ENCODE results near the gene SH3GL3.

Gene SH3GL3

DNA sequence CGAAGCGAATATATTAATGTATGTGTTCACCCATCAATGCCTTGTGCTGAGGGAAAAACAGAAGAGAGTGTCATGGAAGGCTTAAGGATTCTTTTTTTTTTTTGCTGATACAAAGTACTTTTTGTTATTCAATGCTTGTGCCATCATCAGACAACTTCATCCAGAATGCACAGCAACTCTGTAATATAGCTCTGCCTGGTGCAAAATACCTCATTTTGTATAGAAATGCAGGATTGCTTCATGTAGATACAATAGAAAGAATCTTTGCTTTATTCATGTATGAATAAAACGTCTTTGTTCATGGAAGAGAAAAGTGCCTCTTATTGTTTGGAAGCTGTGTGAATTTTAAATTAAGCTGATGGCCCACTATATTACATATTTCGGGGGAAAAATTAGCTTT is 62.9 kb downstream of the SH3GL3 start:
- no peak for DNase-seq (ENCODE audit: low spot score)

DNA sequence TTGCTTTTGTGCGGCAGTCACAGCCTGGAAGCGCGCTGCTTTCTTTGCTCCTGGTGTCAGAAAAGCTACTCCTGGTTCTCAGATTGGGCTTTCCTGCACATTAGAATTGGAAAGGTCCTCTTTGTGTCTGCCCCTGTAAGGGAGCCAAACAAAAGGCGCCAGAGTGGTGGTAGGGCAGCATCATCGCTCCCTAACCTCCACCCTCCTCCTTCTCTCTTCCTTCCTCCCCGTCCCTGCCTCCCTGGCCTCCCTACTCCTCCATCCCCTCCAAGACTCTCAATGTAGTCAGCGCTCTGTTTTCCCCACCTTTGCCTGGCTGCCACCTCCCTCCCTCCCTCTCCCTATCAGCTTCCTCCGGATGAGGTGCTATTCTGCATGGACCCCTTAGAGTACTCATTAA is 65.3 kb downstream of the SH3GL3 start:
- no peak for DNase-seq (ENCODE audit: low spot score)

DNA sequence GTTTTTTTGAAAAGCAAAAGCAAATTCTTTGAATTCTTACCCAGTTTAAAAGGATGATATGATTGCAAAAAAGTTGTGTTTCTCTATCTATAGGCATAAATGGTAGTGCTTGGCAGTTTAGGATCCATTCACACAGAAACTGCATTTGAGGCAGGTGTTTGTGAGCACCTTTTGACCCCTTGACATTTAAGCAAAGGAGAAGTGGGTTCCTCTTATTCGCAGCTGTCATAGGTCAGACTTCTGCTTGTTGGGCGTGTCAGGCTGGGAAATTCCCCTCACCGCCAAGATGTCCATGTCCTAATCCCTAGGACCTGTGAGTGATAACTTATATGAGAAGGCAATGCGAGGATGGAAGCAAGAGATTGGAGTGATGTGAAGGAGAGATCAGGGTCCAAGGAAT is 67.4 kb downstream of the SH3GL3 start:
- DNase-seq (ENCODE audit: low spot score) = no peak

DNA sequence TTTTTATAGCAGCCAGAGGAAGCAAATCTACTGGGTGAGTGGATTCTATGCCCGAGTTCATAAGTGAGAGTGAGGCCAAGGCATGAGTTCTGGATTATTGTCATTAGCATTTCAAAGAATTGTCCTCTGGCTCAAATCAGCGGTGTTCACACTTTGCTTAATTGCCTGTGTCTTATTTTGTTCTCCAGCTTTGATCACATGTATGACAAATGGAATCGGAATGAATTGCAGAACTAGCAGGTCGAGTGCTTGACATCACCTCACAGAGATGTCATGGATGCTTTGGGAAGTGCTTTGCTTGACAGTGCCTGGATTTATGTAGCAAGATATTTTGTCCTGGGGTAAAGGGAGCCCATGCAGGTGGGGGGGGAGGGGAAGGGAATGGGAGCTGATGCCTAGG is 68.0 kb downstream of the SH3GL3 start:
- peak; percentile 48 for DNase-seq (ENCODE audit: low spot score)

DNA sequence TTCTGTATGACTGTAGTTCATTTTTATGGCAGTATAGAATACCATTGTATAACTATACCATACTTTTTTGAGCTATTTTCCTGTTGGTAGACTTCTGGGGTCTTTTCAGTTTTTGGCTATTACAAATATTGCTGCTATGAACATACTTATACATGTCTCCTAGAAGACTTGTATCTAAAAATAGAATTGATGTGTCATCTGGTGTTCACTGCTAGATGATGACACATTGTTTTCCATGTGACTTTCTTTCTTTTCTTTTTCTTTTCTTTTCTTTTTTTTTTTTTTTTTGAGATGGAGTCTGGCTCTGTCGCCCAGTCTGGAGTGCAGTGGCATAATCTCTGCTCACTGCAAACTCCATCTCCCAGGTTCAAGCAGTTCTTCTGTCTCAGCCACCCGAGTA is 69.8 kb downstream of the SH3GL3 start:
- no peak for DNase-seq (ENCODE audit: low spot score)

DNA sequence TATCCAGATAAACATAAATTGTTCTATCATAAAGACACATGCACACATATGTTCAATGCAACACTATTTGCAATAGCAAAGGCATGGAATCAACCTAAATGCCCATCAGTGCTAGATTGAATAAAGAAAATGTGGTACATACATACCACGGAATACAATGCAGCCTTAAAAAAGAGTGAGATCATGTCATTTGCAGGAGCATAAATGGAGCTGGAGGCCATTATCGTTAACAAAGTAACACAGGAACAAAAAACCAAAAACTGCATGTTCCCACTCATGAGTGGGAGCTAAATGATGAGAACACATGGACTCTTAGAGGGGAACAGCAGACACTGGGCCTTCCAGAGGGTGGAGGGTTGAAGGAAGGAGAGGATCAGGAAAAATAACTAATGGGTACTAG is 79.2 kb downstream of the SH3GL3 start:
- no peak for DNase-seq (ENCODE audit: low spot score)

DNA sequence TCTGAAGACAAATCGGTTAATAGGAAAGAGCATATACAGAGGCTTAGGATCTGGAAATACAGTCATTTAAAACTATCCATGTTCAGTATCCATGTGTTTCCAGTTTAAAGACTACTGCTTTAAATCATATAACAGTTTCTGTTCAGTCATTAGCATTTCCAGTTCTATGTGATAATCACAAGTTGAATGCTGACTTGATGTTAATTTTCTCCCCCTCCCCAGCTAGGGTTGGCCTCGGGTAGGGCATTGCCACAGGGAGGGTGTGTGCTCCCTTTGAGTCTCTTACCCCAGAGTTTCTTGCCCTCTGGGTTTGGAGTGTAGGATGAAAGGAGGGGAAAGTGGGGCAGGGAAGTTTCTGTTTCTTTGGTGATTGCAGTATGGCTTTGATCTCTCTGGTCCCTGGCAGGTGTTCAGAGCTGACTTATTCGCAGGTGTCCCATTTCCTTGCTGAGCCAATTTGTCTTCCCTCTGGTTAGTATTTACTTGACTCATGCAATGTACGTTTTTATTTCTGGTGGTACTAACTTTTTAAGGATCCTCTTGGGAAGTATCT is 86.3 kb downstream of the SH3GL3 start:
- DNase-seq (ENCODE audit: low spot score) = peak; percentile 5

DNA sequence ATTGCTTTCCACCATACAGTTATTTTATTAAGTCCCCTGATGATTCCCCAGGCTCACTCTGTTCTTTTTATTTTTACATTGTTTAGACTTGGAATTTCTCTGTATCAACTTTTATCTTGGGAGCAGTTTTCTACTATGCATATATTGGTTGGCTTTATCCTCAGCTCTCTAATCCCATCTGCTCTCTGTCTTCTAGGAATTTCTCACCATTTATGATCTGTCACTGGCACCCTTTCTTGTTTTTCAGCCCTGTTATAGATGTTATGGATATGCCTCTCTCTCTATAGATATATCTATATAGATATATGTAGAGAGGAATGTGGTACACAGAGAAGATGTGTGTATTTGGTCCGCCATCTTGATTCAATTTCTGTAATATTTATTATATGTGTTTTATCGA is 90.5 kb downstream of the SH3GL3 start:
- no peak for DNase-seq (ENCODE audit: low spot score)

DNA sequence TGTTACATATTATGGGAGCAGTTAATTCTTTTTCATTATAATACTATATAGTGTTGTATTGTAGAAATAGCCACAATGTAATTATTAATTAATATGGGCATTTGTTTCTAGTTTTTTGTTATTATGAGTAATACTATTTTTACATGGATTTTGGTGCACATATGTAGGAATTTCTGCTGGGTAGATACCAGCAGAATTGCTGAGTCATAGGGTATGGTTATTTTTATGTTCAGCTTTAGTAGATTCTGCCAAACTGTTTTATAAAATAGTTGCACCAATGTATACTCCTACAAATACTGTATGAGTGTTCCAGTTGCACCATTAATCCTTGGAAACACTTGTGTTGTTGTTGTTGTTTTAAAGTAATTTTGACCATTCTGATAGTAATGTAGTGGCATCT is 91.5 kb downstream of the SH3GL3 start:
- DNase-seq (ENCODE audit: low spot score) = no peak

DNA sequence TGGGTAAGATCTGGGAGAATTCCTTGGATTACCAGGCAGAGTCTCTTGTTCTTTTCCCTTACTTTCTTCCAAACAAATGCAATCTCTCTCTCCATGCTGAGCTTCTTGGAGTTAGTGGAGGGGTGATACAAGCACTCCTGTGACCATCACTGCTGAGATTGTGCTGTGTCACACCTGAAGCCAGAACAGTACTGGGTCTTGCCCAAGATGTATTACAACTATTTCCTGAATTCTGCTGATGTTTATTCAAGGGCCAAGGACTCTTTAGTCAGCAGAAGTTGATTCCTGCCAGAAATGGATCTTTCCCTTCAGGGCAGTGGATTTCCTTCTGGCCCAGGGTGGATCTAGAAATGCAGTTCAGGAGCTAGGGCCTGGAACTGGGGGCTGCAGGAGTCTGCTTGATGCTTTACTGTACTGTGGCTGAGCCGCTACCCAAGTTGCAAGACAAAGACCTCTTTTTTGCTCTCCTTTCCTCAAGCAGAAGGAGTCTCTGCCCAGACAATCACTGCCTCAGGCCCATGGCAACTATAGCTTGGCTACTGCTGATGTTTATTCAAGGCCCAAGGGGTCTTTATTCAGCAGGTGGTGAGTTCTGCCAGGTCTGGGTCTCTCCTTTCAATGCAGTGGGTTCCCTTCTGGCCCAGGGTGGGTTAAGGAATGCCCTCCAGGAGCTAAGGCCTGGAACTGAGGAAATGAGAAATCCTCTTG is 98.8 kb downstream of the SH3GL3 start:
- no peak for DNase-seq (ENCODE audit: low spot score)

DNA sequence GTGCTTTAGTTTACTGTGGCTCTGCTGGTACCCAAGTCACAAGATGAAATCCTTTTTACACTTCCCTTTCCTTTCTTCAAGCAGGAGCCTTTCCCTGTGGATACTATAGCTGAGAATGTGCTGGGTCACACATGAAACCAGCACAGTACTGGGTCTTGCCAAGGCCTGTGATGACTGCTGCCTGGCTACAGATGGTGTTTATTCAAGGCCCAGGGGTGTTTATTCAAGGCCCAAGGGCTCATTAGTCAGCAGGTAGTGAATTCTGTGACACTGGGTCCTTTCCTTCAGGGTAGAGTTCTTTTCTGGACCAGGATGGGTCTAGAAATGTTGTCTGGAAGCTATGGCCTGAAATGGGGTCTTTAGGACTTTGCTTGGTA is 99.4 kb downstream of the SH3GL3 start:
- DNase-seq (ENCODE audit: low spot score) = no peak

DNA sequence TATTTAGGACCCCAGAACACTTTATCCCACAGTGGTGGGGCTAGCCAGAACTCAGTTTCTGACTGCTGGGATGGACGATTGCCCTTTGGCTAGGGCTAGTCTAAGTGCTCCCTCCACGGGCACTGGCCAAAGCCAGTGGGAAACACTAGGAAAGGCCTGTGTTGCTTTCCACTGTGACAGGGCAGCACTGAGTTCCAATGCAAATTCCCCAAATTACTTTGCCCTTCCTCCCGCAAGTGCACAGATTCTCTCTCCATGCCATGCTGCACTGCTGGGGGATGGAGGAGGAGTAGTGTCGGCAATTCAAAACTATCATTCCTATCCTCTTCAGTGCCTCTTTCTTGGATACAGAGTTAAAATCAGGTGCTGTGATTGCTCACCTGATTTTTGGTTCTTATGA is 100.0 kb downstream of the SH3GL3 start:
- no peak for DNase-seq (ENCODE audit: low spot score)

DNA sequence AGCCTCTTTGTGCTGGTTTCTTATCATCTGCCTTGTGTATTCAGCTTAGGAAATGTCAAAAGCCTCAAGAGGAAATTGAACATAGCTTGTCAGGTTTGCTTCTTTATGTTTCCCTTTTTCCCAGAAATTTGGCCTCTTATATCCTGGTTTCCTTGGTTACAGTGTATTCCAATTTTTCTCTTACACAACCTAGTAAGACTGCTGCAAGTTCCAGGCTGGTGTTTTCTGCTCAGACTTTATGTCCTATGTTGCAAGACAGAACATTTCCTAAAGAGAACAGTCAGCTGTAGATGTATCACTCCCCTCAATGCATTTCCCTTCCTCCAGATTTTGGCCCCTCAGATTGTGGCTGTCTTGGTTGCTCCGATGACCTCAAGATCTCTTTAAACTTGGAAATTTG is 102.5 kb downstream of the SH3GL3 start:
- no peak for DNase-seq (ENCODE audit: low spot score)

DNA sequence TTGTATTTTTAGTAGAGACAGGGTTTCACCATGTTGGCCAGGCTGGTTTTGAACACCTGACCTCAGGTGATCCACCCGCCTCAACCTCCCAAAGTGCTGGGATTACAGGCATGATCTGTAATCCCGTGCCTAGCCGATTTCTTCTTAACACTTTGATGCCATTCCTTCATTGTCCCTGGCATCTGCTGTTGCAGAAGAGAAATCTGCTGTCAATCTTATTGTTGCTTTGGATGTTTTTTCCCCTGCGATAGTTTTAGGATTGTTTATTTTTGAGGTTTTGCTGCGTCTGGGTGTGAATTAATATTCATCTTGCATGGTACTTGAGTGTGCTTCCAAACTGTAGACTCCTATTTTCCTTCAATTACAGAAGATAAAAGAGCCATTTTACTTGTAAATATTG is 107.4 kb downstream of the SH3GL3 start:
- no peak for DNase-seq (ENCODE audit: low spot score)

DNA sequence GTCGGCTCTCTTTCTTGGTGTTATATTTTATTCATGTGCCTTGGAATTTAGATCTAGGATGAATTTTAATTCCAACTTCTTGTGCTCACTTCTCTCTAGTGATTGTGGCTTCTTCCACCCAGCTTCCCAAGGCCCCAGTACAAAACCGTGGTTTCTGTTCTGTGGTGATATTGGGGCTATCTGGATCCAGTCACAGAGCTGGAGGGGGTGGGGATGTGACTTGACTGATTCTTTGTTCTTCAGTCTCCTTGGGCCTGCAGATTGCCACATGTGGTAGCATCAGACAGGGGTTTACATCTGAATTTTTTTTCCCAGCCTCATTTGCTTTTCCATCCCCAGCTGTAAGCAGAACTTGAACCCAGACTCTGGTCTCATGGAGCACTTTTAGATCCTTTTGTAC is 108.2 kb downstream of the SH3GL3 start:
- DNase-seq (ENCODE audit: low spot score) = no peak

DNA sequence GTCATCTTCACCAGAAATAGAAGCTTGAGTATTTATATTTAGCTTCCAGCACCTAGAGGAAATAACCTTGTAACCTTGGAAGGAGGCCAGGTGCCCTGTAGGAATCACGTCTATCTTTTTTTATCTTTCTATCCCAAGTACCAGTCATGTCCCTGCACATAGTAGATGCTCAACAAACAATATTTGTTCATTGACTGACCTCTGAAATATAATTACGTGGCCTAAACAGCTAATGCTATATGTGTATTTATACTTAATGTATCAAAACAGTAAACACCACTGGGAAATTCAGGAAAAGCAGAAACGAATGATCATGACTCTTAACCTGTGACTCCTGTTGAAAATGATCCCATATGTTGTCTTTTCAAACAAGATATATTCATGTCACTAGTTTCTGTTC is 108.9 kb downstream of the SH3GL3 start:
- DNase-seq (ENCODE audit: low spot score) = no peak

DNA sequence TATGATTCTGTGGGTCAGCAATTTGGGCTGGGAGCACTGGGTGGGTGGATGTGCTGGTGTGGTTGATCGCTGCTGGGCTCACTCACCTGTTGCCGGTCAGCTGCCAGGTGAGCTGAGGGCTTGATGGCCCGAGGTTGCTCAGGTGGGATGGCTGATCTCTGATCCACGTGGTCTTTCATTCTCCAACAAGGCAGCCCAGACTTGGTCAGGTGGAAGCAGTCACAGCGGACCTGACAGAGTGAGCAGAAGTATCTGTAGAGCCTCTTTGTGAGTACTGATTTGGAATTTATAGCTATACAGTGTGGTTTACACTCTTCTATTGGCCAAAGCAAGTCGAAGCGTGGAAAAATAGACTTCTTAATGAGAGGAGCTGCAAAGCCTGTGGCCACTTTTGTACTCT is 109.6 kb downstream of the SH3GL3 start:
- no peak for DNase-seq (ENCODE audit: low spot score)

DNA sequence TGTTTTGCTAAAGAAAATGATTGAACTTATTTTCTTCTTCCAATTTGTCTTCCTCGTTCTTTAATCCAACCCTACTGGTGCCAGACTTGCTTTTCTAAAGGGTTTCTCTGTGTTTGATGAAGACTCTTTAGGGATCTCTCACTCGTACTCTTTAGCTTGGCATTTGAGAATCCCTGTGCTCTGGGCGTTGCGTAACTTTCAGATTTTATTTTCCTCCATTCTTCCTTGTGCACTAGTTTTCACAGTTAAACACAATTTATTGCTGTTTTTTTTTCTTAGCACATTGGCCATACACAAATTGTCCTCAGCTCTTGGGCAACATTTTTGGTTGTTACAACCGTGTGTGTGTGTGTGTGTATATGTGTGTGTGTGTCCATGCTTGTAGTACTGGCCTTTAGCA is 111.0 kb downstream of the SH3GL3 start:
- no peak for DNase-seq (ENCODE audit: low spot score)

DNA sequence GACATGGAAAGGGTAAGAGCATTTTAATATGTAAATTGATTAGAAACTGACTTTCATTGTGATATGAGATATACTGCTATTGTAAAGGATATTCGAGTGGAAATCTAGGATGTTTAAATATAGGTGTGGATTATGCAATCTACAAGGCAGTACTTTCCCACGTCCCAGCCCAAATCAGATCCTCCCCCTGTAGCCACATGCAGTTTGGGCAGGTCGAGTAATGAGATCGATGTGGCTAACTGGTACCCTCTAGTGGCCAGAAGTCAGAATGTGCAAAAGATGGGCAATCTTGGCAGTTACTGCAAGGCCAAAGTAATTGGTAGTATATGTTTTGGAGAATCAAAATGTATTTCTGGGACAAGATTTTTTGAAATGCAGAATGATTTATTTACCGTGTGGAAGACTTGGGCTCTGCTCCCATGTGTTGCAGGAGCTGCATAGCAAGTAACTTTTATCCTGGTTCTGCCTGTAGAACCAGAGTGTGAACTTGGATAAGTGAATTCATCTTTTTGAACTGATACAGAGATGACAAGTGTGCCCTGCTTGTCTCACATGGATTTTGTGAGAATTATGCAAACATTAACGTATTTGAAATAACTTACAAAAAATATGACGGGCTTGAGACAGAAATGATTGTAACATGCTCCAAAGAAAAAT is 112.3 kb downstream of the SH3GL3 start:
- peak; percentile 50 for DNase-seq (ENCODE audit: low spot score)

DNA sequence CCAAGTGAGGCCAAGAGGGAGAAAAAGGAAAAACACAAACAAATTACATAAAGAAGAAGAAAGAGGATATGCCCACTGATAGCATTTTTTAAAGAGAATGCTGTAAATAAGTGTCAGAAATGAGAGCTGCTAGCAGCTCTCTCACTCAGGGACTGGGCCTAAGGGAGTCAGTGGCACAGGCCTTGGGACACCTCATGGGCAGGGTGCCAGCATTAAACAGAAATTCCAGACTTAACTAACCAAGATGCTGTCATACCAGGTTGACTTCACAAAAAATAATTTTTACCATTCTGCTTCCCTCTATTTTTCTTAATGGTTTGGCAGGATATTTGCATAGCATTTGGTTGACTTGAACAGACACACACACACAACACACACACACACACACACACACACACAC is 114.5 kb downstream of the SH3GL3 start:
- no peak for DNase-seq (ENCODE audit: low spot score)

DNA sequence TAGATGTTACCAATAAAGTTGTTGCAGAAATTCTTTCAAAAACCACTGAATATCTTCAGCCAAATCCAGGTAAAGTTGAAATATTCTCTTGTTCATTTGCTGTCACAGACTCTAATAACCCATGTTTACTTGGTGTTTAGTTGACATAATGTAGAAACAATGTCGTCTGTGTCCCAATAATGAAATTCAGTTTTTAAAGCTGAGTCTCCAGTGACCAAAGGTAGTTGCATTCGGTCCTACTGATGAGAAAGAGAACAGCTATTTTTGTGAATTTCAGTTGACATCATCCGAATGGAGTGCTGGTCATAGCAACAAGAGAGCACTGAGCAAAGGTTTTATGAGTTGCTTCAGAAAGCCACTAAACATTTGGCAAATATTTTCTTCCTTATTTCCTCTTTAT is 118.0 kb downstream of the SH3GL3 start:
- DNase-seq (ENCODE audit: low spot score) = no peak

DNA sequence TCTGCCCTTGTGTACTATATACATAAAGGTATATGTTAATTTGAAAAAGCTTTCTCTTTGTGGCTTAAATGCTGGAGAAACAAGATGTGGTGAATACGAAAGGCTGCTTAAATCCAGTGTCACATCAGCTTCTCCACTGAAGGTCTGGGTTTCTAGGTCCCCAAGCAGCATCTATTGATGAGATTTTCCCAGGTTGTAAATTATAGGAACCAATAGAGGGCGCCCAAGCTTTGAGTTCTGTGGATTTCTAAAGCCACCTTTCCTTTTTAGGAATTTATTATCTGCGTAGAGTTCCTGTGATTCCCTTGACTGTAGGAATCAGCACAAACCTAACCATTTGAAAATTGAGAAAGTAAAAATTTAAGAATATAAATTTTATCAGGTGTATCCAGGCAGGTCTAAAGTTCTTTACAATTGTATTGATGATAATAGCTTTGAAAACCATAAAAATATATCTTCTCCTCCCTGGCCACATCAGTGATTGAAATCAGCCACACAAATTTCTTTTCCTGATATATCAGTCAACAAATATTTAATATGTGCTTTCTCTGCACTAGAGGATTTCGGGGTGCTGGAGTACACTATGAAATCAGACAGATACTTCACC is 118.5 kb downstream of the SH3GL3 start:
- DNase-seq (ENCODE audit: low spot score) = peak; percentile 41

DNA sequence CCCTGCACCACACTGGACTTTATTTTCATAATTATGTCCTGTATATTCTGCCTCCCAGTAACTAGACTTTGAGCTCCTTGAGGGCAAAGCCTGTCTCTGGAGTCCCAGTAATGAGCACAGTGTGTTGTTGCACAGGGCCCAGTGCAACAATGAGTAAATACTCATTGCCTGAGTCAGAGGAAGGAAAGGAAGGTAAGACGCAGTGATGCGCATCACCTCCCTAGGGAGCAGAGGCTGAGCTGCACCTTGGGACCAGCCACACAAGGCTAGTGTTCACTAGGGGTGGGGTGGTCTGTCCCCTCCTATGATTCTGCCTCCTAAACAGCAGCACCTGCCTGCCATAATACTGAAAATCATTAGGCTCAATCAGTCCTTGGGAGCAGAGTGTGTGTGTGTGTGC is 120.2 kb downstream of the SH3GL3 start:
- DNase-seq (ENCODE audit: low spot score) = no peak

DNA sequence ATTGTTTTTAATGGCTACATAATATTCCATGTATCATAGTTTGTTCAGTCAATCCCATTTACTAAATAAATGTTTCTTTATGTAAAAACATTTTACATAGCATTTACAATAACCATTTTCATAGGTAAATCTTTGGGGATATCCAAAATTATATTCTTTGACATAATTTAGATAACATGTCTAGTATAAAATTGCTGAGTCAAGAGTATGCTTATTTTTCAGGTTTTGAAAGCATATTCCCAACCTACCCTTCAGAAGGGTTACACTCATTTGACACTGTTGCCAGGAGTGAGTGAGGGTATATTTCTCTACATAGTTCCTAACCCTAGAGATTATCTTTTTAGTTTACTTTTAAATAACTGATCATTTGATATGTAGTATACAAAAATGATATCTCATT is 122.2 kb downstream of the SH3GL3 start:
- DNase-seq (ENCODE audit: low spot score) = no peak
